Embryonic facial prominence (tissue), 1 donor: Measurements from ENCODE around the gene SHMT2.

Experiments
- DNase-seq: peaks from one replicate; pipeline ENCODE4 v3.0.0-alpha.2; 2016; ENCODE audit errors: extremely low spot score

Gene SHMT2

GRCh38 chr12:57198329-57198728 is 31.2 kb upstream of the SHMT2 start:
- DNase-seq, result no peak

DNA sequence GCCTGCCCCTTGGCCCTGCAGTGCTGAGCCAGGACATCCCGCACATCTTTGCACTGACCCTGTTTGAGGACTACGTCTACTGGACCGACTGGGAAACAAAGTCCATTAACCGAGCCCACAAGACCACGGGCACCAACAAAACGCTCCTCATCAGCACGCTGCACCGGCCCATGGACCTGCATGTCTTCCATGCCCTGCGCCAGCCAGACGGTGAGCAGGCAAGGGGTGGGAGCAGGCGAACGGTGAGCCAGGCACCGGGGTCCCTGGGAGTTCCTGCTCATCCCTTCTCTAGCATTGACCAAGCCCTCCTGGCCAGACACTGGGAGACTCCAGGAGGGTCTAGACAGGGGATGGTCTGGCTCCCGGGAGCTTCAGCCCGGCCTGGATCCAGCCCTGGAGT is 30.3 kb upstream of the SHMT2 start:
- DNase-seq, result no peak

DNA sequence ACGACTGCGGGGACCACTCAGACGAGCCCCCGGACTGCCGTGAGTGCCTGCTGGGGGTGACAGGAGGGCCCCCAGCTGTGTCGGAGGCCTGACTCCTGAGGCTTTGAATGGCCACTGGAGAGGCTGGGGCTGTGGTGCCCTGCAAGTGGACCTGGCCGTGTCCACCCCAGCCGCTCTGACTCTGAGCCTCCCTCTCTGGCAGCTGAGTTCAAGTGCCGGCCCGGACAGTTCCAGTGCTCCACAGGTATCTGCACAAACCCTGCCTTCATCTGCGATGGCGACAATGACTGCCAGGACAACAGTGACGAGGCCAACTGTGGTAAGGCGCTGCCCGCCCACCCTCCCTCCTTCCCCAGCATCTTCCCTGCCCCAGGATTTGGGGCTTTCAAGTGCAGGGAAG is 29.0 kb upstream of the SHMT2 start:
- DNase-seq, result no peak

- DNase-seq, result no peak
Observed at GRCh38 chr12:57201219-57201618, 28.3 kb upstream of the SHMT2 start.

DNA sequence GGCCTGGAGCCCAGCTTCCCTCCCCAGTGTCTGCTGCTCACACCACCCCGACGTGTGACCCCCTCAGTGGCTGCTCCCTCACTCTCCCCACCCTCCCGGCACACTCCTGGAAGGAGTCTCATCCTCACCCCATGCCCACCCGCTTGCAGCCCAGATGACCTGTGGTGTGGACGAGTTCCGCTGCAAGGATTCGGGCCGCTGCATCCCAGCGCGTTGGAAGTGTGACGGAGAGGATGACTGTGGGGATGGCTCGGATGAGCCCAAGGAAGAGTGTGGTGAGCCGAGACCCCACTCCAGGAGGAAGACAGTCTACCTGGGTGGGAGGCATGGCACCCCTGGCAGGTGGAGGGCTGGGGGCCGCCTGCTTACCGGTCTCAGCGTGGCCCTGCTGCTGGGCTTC is 27.9 kb upstream of the SHMT2 start:
- DNase-seq, result no peak

- DNase-seq, result no peak
Observed at GRCh38 chr12:57202321-57202720, 27.2 kb upstream of the SHMT2 start.

DNA sequence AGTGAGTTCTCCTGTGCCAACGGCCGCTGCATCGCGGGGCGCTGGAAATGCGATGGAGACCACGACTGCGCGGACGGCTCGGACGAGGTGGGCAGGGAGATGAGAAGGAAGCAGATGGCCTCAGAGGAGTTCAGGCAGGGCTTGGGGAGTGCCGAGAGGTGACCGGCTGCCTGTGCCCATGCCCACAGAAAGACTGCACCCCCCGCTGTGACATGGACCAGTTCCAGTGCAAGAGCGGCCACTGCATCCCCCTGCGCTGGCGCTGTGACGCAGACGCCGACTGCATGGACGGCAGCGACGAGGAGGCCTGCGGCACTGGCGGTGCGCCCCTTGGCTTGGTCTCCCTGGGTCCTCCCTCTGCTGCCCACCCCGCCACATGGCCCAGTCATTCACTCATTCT is 26.3 kb upstream of the SHMT2 start:
- DNase-seq, result no peak

- no peak for DNase-seq
Observed at GRCh38 chr12:57203791-57204190, 25.7 kb upstream of the SHMT2 start.

- no peak for DNase-seq
Observed at GRCh38 chr12:57204454-57204853, 25.1 kb upstream of the SHMT2 start.

GRCh38 chr12:57205186-57205585 is 24.3 kb upstream of the SHMT2 start:
- no peak for DNase-seq

DNA sequence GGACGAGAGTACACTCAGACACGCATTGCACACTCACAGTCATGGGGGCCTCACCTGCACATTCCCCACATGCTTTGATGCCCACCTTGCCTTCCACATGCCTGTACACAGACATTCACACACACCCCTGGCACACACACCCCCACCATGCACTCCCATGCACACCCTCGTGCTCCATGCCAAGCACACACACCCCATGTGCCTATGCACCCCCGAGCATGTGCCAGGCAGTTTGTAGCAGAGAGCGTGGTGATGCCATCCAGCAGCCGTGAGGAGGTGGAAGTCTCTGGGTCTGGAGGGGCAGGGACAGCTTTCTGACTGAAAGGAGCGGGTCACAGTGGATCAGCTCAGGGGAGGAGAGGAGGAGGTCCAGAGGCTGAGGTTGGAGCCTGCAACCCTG is 23.6 kb upstream of the SHMT2 start:
- DNase-seq, result no peak

DNA sequence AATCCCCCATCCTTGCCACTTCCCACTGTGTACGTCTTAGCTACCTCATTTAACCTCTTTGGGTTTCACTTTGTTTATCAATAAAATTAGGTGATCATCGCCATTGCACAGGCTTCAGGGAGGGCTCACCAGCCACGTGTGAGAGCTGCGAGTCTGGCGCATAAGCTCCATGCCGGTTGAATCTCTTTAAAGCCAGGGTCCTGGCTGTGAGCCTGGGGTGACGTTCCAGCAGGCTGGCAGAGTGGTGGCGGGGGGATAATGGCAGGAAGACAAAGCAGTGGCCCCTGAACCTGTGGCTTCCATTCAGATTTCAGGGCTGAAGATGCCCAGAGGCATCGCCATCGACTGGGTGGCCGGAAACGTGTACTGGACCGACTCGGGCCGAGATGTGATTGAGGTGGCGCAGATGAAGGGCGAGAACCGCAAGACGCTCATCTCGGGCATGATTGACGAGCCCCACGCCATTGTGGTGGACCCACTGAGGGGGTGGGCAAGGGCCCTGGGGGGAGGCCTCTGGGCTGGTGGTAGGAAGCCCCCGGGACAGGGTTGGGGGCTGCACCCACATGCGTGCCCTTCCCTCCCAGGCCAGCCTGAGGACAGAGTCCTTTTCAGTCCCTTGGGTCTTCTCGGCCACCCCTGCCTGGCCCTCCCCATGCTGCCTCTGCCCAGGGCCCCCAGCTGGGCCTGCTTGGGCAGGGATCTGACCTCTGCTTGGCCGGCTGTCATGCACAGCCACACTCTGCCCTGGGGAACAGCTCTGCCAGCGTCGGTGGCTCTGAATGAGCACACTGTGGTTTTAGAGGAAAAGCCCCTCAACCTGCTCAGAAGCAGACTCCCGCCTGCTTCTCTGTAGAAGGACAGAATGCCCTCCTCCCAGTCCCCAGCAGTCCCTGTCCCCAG is 21.5 kb upstream of the SHMT2 start:
- DNase-seq, result no peak

DNA sequence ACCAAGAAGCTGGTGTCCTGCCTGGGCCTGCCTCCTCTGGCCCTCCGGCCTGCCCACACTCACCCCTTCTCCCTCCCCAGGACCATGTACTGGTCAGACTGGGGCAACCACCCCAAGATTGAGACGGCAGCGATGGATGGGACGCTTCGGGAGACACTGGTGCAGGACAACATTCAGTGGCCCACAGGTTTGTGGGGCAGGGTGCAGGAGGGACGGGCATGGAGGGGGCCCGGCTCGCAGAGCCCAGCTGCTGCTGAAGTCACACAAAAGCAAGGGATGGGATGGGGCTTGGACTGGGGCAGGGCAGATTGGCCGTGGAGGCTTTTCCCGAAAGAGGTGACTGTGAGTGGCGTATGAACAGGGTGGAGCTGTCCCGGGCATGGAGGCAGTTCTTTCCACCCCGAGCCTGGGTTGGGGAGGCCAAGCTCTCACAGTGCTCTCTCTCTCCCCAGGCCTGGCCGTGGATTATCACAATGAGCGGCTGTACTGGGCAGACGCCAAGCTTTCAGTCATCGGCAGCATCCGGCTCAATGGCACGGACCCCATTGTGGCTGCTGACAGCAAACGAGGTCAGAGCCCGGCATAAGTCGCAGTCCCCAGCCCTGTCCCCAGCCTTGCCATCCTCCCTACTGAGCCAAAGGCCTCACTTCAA is 20.8 kb upstream of the SHMT2 start:
- DNase-seq, result no peak

- no peak for DNase-seq
Observed at GRCh38 chr12:57209916-57210315, 19.6 kb upstream of the SHMT2 start.

DNA sequence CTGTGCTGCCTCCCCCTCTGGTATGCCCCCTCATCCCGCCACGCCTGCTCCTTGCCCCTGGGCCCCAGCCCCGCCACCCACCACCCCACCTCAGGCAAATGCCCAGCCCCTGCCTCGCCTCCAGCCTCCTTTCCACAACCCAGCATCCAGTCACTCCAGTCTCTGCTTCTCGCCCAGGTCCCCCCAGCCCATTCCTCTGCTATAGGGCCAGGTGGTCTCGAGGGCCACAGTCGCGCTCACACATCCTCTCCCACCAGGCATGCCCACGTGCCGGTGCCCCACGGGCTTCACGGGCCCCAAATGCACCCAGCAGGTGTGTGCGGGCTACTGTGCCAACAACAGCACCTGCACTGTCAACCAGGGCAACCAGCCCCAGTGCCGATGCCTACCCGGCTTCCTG is 19.1 kb upstream of the SHMT2 start:
- DNase-seq, result no peak

DNA sequence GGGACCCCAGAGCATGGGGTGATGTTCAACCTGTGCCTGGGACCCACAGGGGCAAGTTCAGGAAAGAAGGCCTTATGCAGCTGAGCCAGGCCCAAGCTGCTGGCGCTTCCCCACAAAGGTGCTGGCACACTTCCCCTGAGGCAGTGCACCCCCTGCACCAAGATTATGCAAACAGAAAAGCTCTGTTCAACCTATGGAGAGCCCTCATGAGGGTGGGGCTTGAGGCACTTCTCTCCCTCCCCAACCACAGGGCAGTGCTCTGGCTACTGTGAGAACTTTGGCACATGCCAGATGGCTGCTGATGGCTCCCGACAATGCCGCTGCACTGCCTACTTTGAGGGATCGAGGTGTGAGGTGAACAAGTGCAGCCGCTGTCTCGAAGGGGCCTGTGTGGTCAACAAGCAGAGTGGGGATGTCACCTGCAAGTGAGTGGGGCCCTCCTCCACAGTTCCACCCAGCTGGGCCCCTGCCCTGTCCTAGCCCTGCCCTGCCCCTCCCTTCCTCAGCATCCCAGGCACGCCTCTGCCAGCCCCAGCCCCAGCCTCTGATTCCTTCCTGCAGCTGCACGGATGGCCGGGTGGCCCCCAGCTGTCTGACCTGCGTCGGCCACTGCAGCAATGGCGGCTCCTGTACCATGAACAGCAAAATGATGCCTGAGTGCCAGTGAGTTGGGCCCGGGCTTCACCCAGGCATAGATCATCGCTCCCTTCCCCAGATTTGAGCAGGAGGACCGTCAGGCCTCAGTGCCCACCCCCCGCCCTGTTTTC is 18.4 kb upstream of the SHMT2 start:
- DNase-seq, result no peak

- no peak for DNase-seq
Observed at GRCh38 chr12:57211791-57212700, 17.5 kb upstream of the SHMT2 start.

GRCh38 chr12:57212701-57213057 is 16.8 kb upstream of the SHMT2 start:
- DNase-seq, result no peak

DNA sequence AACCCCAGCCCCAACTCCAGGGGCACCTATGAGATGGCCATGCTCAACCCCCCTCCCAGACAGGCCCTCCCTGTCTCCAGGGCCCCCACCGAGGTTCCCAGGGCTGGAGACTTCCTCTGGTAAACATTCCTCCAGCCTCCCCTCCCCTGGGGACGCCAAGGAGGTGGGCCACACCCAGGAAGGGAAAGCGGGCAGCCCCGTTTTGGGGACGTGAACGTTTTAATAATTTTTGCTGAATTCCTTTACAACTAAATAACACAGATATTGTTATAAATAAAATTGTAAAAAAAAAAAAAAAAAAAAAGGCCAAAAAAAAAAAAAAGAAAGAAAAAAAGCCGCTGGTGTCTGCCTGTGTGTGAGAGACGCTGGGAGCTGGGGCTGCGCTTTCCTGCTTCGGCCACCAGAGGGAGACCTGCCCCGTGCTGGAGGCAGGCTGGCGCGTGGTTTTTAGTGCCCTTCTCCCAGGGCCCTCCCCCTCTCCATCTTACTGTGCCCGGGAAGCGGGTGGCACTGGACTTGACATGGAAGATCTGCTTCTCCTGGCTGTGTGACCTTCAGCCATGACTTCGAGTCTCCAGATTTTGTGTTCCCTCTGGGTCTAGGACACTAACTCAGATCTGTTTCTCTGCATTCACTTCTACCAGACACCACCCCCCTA is 16.3 kb upstream of the SHMT2 start:
- peak; percentile 77 for DNase-seq

GRCh38 chr12:57213763-57214397 is 15.6 kb upstream of the SHMT2 start:
- no peak for DNase-seq

GRCh38 chr12:57214398-57214781 is 15.1 kb upstream of the SHMT2 start:
- no peak for DNase-seq
